Hematopoietic multipotent progenitor cell treated with erythropoietin and hydrocortisone succinate and interleukin-3 and kit ligand, for 8 days (in vitro differentiated cells): ENCODE measurements around the gene HOMER1.
A peak's percentile ranks its signal among the peaks of the same experiment; 100 is the strongest.
"Not testable (repeated sequence)": the region's sequence is repeated elsewhere in the genome, so short reads cannot be mapped to it uniquely, and the experiment has no call there.

ENCODE experiments used
- DNase-seq: peaks from one replicate; pipeline ENCODE4 v3.0.0-alpha.2; 2015

Gene HOMER1

DNA sequence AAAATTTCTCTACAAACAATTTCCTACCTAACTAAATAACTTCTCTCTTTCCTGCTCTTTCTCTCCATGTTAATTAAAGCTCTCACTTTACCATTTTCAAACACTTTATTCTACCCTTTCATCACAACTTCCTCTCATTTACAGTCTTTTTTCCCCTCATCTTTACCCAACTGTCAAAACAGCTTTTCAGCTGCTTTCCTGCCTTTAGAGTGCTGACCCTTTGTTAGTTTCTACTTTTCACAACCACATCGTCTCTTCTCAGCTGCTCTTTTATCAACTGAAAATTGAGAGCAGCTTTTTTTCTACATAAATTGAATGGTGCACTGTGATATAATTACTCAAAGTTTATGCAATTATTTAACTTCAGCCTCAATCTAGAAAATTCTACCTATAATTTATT is 3.1 kb upstream of the HOMER1 start:
- no peak for DNase-seq

DNA sequence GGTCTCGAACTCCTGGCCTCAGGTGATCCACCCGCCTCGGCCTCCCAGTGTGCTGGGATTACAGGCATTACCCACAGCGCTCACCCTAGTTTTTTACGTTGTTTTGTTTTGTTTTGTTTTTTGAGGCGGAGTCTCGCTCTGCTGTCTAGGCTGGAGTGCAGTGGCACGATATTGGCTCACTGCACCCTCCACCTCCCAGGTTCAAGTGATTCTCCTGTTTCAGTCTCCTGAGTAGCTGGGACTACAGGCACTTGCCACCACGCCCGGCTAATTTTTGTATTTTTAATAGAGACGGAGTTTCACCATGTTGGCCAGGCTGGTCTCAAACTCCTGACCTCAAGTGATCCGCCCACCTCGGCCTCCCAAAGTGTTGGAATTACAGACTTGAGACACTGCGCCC is 2.4 kb upstream of the HOMER1 start:
- DNase-seq: not testable (repeated sequence)

- peak; percentile 87 for DNase-seq
Measured at GRCh38 chr5:79514391-79515105, 614 bp upstream of the HOMER1 start.

DNA sequence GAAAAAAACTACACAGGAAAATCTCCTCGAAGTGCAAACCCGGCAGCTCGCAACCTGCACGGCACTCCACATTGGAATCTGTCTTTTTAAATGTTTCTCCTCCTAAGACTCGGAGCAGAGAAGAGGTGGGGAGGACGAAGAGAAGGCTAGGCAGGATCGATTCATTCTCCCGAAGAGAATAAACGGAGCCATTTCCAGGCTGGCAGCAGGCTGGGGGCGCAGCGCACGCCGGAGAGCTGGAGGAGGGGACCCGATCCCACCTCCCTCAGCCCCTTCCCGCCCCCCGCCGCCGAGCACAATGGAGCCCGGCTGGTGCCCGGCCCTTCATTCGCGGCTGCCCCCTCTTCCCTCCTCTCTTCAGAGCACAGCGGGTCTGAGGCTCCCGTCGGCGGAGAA is 628 bp downstream of the HOMER1 start:
- no peak for DNase-seq

DNA sequence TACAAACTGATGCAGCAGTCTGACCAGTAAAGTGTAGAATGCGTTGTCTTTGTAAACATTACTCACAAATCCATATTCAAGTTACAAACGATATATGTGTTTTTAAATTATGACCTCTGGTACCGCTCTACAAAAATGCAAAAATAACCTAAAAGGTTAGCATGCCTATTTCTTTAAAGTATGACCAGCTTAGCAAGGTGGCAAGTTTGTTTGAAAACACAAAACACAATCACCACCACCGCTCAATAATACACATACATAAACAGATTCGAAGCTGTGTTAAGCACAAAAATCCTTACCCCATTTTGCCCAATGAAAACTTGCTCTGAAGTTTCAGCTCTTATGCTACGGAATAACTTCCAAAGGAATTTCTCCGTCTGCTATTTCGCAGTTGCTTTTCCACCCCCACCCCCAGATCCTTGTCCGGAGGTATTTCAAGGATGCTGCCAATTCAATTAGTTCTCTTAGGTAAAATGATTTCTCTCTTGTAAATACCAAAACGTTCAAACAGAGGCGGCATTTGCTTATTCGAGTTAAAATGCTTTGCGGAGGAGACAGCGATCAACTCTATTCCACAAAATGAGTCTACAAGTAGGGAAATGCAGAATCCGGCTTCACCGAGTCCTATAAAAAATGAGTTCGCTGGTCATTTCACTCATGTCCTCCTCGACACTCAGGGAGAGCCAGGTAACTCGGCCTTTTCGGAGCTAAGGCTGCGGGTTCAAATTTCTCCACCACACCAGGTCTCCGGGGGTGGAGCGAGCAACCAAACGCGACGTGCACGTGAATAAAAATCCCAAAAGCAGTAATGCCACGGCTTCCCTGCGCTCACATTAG is 1.2 kb downstream of the HOMER1 start:
- peak; percentile 21 for DNase-seq

DNA sequence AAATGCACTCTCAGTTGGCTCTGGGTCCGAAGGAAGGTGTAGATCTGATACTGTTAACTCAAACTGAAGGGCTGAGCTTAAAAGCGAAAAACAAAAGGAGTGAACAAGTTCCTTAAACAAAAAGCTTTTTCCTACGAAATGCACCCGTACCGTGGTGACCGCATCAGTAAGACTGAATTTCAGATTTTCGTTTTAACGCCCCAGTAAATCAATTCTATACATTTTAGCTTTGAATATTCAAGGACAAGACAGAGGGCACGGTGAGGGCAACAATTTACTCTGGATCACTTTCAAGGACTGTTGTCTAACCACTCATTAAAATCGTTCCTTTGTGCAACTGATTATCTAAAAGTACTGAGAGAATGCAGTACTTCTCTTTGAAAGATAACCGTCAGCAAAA is 1.9 kb downstream of the HOMER1 start:
- peak; percentile 7 for DNase-seq

DNA sequence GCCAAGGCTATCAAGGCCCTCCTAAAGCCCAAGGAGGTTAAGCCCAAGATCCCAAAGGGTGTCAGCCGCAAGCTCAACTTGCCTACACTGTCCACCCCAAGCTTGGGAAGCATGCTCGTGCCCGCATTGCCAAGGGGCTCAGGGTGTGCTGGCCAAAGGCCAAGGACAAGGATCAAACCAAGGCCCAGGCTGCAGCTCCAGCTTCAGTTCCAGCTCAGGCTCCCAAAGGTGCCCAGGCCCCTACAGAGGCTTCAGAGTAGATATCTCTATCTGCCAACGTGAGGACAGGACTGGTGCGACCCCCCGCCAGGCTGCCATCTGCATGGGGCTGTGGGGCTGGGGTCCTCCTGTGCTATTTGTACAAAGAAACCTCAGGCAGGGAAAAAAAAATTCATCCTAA is 3.3 kb downstream of the HOMER1 start:
- DNase-seq: no peak

- DNase-seq: no peak
Measured at GRCh38 chr5:79509244-79509885, 4.6 kb downstream of the HOMER1 start.

- no peak for DNase-seq
Measured at GRCh38 chr5:79508794-79509193, 5.1 kb downstream of the HOMER1 start.

- DNase-seq: no peak
Measured at GRCh38 chr5:79508354-79508753, 5.6 kb downstream of the HOMER1 start.

GRCh38 chr5:79507251-79508205 is 6.4 kb downstream of the HOMER1 start:
- DNase-seq: no peak

DNA sequence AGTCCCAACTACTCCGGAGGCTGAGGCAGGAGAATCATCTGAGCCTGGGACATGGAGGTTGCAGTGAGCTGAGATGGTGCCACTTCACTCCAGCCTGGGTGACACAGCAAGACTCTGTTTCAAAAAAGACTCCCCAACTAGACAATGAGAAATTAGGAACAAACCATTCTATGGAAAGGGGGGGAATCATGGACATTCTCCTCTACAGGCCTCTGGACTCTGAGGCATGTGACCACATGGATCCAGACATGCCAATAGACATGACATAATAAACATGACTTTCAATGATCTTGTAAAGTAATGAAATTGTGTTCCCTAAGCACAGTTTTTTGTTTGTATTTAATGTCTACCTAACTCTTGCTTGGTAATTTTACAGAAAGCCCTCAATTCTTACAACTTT is 8.8 kb downstream of the HOMER1 start:
- DNase-seq: no peak

DNA sequence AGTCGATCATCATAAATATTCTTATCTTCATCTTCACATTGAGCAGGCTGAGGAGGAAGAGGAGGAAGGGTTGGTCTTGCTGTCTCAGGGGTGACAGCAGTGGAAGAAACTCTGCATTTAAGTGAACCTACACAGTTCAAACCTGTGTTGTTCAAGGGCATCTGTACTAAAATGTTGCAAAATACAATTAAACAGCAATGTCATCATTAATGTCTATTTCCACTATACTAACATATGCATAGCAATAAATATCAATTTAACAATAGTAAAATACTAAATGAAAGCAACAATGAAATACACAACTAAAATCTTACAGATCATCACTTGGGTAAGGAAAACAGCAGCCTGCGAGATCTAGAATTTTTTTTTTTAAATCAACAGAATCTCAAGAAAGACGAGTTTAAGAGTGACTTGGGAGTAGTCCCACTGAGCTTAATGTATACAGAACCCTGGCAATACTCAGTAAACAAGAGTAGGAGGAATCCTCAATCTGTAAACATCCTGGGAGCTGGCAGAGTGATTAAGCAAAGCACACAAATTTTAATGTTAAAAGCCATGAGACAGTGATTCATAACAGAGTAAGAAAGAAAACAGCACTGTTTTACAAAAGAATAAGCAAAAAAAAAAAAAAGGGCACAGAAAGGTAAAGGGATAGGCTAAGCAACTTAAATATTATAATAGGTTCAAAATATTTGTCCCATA is 10.0 kb downstream of the HOMER1 start:
- DNase-seq: no peak

- DNase-seq: no peak
Measured at GRCh38 chr5:79499640-79500273, 14.2 kb downstream of the HOMER1 start.

- DNase-seq: no peak
Measured at GRCh38 chr5:79495311-79495710, 18.6 kb downstream of the HOMER1 start.

GRCh38 chr5:79493596-79494345 is 20.2 kb downstream of the HOMER1 start:
- no peak for DNase-seq

DNA sequence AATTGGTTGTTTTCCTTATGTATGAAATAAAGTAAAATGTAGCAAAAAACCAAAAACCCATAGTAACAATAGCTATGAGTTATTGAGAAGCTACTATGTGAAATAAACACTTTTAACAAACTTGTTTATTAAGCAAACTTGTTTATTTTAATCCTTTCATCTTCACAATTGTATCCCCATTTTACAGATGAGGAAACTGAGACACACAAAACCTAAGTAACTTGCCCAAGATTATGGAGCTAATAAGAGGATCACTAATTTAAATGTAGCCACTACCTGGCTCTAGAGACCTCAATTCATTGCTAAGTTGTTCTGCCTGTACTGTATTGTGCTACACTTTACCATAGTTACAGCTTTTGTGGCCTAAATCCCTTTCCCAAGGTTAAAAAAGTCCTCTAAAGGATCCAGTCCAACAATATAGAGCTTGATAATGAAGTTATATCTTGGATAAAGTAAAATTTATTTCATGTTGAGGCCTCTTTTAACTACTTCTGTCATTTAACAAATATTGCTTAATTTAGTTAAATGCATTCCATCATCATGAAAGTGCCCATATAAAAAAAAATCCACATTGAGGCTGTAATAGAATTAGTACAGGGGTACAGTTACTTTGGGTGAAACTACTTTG is 22.1 kb downstream of the HOMER1 start:
- DNase-seq: no peak

DNA sequence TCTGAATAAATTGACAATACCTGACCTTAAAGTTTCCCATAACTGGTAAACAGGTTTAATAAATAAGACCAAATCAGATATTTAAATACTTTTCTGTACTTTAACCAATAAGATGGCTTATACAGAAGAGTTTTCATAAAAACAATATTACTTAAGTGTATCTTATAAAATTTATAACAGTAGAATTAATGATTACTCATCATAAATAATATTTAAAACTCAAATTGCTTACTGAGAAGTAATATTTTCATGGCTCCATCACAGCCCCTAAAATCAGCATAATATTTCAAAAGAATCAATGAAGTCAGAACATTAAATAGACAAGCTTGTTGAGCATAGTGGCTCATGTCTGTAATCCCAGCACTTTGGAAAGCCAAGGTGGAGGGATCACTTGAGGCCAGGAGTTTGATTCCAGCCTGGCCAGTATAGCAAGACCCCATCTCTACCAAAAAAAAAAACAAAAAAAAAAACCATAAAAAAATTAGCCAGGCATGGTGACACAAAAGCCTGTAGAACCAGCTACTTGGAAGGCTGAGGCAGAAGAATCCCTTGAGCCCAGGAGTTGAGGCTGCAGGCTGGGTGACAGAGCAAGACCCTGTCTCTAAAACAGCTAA is 23.5 kb downstream of the HOMER1 start:
- DNase-seq: no peak

DNA sequence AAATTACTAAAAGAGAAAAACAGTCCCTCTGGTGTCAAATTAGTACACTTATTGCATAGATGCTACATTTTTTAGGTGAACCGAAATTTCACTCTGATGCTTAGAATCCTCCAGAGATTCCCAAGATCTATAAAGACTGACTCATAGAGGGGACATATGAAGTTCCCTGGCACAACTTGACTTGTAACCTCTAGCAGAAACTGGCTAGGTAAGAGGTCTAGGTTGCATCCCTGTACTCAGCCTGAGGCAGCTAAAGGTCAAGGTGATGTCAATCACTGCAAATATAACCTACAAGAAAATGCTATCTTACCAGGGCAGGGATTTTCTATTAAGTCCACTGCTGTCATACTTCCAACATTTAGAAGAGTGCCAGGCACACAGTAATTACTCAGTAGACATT is 24.2 kb downstream of the HOMER1 start:
- DNase-seq: no peak

DNA sequence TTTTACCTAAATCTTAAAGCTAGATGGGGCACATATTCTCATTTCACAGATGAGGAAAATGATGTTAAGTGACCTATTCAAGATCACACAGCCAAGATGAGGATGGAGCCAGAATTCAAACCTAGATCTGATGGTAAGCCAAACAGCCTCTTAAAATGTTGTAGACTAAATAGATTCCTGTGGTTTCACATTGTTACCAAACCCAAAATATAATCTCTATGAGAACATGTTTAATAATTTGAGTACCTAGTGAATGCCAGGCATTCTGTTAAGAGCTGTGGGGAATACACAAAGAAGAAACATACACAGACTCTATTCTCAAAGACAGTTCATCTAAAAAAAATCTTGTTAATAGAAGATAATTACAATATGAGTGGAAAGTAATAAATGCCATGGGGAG is 25.2 kb downstream of the HOMER1 start:
- DNase-seq: no peak
